Stomach (tissue), 4 donors: ENCODE data around the gene IFI30.

Experiments
- CTCF ChIP-seq, 7 experiments: fragments of 450-650 bp in 4 of 7; fragments of 200-600 bp in 3 of 7; sonication (generic) in 3 of 7; IDR thresholded peaks; one replicate each; pipeline ENCODE4 v1.5.1; 2016 to 2019; ENCODE audit warnings: antibody characterized with exemption in 7 of 7, control low read depth in 2 of 7, mild to moderate bottlenecking in 1 of 7
- POLR2AphosphoS5 ChIP-seq, 3 donors: sonication (generic); formaldehyde crosslinking; IDR thresholded peaks; one replicate each; pipeline ENCODE4 v1.6.1; 2016; ENCODE audit warnings: antibody characterized with exemption in 3 of 3

- TF ChIP-seq CTCF (IDR thresholded peaks at IDR 0.05) (no peak), POLR2AphosphoS5 (IDR thresholded peaks at IDR 0.05) (no peak)
These were observed 36.4 kb upstream of the IFI30 start for GRCh38 chr19:18137242-18137641.
